Stimulated activated naive CD8-positive, alpha-beta T cell treated with anti-CD3 and anti-CD28 coated beads, Interleukin-15, Interleukin-2, amounts not matched to agents 100 U/mL and 50 U/mL, for 24 hours (primary cell): ENCODE results near the gene ARL8A.
"Not testable (repeated sequence)": the region's sequence is repeated elsewhere in the genome, so short reads cannot be mapped to it uniquely, and the experiment has no call there.

Experiments
- ATAC-seq: fragments of 150-1000 bp; cut with Tn5 transposase; one replicate; pipeline ENCODE4 v1.10.0; 2021
- DNase-seq: peaks from one replicate; pipeline ENCODE4 v3.0.0; 2021

The ARL8A gene

DNA sequence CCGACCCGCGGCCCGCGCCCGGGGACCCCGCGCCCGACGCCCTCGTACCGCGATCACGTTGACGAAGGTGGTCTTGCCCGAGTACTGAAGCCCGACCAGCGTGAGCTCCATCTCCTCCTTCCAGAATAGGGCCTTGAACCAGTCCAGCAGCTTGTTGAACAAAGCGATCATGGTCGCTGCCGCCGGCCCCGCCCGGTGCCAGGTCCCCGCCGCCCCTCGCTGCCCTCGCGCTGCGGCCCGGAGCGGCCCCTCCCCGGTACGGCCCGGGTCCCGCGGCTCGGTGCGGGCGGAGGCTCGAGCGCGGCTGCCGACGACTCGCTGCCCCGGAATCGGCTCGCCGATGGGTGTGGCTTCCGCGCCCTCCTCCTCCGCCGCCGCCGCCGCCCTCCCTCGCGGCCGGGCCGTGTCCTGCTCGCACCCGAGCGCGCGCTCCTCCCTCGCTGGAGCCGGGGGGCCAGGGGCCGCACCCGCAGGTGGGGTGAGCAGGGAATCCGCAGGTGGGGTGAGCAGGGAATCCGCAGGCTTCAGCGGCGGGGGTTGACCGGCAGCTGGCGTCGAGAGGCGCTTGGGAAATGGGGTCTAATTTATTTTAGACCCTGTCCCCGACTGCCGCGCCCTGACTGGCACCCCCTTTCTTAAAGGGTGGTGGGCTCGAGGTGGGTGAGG is at the start of gene ARL8A:
Gene ARL8A (minus strand): TSS at position 336 of the 666 bp plus-strand sequence. CDS start 165 bp downstream, at position 171.
- DNase-seq (peak; percentile 82), ATAC-seq (peak; percentile 64)

DNA sequence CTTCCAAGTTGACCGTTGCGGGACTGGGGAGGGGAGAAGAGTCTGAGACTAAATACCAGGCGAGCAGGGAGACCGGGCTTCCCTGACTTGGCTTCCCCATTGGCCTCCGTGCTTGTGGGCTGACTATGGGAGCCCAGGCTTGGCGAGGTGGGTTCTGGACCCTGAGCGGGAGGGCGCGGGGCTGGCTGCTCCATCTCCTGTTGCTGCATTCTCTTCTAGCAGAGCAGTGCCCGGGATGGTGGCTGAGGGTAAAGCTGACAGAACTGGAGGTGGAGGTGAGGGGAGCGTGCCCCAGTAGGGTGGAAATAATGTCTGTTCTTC is 49.8 kb upstream of the ARL8A start:
- no peak for ATAC-seq

DNA sequence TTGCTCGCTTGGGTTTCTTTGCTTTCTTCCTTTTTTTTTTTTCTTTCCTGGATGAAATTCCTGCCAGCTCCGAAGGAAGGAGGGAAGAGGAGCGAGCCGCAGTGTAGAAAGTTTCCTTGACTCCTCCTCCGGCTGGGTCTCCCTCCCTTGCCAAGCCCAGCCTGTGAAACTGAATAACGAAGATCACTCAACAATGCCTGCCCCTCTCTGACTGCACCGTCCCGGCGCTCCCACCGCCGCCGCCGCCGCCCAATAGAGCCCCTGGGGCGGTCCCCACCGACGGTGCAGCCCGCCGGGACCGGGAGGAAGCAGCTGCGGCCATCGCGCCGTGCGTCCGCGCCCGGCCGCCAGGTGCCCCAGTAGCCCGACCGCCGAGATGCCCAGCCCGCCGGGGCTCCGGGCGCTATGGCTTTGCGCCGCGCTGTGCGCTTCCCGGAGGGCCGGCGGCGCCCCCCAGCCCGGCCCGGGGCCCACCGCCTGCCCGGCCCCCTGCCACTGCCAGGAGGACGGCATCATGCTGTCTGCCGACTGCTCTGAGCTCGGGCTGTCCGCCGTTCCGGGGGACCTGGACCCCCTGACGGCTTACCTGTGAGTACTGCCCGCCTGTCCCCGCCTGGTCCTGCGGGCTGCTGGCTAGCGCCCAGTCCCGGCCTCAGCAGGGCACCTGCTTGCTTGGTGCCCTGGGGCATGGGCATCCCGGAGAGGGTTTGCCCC is 49.2 kb upstream of the ARL8A start, which contains the start of gene LGR6:
Gene LGR6 (plus strand): TSS at position 186 of the 714 bp plus-strand sequence. CDS start 191 bp downstream, at position 377.
- ATAC-seq (no peak), DNase-seq (no peak)

More for the DNA sequence above, 49.8 kb upstream of the ARL8A start:
- DNase-seq, result no peak

DNA sequence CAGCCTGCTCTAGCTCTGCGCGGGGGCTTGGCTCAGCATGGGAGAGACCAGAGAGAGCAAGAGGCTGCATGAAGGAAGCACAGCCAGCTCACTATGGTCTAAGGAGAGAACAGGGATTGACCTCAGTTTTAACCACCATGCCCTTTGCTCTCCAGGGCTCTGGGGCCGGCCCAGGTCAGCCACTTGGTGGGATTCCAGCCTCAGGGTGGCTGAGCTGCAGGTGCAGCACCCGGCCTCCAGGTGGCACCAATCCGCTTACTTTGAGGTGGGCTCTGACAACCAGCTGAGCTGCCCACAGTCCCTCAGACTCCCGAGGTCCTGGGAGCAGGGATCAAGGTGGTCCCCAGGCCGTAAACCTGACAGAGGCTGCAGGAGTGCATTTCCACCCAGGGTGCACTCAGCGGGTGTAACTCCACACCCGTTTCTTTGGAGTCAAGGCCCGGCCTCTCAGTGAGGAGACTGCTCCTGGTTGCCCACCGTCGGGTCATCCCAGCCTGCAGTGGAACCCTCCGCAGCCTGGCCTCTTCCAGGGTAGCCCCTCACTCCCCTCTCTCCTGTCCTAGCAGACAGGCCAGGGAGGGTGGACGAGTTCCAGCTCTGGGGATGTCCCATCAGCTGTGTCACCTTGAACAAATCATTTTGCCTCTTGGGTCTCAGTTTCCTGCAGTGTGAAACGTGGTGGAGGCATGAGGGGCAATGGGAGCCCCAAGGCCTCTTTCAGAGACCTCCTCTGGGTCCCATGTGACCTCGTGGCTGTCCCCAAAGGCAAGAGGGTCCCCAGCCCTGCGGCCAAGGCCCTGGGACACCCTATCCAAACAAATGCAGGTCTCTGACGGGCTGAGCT is 48.5 kb upstream of the ARL8A start:
- DNase-seq (peak; percentile 75), ATAC-seq (peak; percentile 48)

DNA sequence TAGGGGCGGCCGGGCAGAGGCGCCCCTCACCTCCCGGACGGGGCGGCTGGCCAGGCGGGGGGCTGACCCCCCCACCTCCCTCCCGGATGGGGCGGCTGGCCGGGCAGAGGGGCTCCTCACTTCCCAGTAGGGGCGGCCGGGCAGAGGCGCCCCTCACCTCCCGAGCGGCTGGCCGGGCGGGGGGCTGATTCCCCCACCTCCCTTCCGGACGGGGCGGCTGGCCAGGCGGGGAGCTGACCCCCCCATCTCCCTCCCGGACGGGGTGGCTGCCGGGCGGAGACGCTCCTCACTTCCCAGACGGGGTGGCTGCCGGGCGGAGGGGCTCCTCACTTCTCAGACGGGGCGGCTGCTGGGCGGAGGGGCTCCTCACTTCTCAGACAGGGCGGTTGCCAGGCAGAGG is 46.9 kb upstream of the ARL8A start:
- not testable (repeated sequence) for ATAC-seq, DNase-seq

DNA sequence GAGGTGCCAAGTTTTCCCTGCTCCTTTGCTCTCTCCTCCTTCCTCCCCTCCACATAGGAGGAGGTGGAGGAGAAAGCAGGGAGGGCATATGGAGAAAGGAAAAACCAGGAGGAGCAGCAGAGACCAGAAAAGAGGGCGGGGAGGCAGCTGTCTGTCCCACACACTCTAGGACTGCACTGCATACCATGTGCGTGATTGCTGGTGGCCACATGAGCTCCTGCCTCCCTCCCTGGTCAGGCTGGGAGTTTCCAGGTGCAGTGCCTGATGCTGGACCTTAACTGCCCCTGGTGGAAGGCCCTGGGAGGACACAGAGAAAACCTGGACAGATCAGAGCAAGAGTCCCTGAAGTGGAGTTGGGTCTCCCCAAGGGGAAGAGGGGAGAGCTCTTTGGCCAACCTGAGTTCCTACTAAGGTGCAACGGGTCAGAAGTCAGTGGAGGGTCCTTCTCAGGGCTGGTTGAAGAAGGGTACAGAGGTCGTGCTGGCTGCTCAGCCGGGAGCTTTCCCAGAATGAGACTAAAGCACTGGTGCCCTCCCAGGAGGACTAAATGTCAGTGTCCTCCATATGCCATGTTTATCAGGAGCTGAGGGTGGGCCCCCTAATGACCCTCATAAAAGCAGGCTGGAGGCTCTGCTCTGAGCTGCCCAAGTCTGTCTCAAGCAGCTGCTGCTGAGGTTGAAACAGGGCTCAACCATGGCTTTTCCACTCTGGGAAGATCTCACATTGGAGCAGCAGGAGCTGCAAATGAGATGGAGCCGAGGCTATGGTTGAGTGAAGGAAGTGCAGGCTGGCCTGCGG is 45.6 kb upstream of the ARL8A start:
- no peak for ATAC-seq
- DNase-seq, result no peak

DNA sequence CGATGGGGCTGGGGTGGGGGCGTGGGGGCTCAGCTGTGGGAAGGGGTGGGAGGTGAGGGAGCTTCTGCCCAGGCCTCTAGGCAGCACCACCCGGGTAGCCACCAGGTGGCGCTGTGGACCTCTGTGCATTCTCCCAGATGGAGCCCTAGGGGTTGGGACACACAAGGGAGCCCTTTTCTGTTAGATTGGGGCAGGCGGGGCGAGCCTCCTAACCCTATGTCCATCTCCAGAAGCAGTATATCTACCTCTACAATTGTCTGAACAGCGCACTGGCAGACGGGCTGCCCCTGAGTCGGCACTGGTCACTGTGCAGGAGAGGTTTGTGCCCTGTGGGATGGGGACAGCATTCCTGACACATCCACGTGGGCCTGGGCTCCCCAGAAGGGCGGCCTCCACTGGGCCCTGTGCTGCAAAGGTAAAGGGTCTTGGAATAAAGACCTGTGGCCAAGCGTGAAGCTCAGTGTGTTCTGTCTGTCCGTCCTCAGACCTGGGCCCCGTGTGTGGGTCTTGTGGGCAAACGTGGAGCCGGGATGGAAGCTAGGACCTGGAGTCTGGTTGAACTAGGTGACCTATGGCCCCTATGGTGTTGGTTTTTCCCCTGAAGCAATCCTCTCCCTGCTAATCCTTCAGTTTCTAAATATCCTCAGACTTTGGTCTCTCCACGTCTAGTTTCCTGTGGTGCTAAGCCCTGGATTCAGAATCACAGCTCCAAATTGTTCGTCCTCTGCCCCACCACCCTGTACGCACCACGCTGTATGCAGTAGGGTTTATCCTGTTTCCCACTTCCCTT is 44.7 kb upstream of the ARL8A start:
- ATAC-seq (peak; percentile 56), DNase-seq (peak; percentile 89)

DNA sequence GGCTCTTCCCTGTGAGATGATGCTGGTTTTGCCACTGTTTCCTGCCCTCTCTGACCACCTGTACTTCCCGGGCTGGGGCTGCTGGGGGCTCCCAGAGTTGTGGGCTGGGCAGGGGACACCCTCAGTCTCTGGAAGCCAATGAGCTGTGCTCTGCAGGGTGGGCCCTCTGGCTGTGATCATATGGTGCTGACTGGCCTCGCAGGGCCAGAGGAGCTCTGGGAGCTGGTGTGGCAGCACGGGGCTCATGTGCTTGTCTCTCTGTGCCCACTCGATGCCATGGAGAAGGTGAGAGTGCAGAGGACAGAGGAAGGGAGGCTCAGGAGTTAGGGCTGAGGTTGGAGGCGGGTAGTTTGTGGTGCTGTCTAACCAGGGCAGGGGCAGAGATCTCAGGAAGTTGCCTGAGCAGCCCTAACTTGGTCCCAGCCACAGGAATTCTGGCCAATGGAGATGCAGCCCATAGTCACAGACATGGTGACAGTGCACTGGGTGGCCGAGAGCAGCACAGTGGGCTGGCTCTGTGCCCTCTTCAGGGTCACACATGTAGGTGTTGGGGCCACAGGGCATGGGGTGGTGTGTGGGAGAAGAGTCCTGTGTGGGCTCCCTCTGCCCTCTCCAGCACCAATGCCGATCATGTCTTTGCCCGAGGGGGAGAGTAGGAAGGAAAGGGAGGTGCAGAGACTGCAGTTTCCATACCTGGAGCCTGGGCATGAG is 43.3 kb upstream of the ARL8A start:
- ATAC-seq, result no peak
- no peak for DNase-seq

DNA sequence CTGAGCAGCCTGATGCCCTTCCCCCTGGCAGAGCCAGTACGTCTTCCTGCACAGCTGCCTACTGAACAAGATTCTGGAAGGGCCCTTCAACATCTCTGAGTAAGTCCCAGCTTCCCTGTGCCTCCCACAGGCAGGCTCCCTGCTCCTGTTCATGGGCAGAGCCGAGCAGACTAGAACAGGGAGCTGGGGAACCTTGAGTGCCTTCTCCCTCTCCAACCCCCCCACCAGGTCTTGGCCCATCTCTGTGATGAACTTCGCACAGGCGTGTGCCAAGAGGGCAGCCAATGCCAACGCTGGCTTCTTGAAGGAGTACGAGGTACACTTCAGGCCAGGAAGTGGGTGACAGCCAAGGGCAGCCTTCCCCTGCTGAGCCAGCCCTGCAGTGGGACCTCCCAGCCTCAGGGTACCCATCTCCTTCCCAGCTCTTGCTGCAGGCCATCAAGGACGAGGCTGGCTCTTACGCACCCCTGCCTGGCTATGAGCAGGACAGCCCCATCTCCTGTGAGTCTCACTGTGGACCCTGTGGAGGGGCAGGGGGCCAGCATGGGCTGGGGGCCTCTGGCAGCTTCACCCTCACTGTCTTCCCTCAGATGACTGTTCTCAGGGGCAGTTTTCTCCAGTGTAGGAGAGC is 42.6 kb upstream of the ARL8A start:
- no peak for ATAC-seq
- no peak for DNase-seq

DNA sequence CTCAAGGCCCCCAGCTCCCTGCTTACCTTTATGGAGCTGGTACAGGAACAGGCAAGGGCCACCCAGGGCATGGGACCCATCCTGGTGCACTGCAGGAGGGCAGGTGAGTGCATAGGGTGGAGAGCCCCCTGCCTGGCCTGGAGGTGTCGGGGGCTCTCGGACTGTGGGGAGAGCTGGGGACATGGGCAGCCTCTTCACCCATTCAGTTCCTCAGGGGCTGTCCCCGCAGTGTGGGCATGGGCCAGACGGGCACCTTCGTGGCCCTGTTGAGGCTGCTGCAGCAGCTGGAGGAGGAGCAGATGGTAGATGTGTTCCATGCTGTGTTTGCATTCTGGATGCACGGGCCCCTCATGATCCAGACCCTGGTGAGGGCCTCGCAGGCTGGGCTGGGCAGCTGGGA is 41.8 kb upstream of the ARL8A start:
- no peak for ATAC-seq
- no peak for DNase-seq

DNA sequence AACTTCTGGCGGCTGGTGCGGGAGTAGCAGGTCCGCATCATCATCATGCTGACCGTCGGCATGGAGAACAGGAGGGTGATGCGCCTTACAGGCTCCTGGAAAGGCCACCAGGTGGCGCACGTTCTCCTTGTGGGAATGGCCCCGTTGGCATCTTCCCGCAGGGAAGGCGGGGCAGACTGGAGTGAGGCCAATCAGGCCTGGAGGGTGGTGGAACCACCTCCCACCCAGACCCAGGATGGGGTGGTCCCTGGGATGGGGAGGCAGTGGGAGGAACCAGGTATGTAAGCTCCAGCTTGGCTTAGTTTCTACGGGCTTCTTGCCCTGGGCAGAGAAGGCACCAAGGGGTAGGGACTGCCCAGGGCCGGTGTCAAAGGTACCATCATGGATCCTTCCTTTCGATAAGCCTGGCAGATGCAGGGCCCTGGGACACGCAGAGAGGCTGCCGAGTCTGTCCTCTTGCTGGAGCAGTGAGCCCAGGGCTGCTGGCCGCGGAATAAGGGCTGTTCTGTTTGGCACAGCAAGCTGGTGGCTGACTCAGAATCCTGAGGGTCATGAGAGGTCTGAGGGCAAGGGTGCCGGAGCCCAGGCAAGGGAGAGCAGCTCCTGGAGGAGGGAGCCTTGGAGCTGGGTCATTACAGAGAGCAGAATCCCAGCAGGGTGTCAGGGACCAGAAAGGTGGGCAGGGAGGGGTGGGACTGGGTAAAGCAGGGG is 40.4 kb upstream of the ARL8A start:
- DNase-seq (peak; percentile 90), ATAC-seq (peak; percentile 67)

DNA sequence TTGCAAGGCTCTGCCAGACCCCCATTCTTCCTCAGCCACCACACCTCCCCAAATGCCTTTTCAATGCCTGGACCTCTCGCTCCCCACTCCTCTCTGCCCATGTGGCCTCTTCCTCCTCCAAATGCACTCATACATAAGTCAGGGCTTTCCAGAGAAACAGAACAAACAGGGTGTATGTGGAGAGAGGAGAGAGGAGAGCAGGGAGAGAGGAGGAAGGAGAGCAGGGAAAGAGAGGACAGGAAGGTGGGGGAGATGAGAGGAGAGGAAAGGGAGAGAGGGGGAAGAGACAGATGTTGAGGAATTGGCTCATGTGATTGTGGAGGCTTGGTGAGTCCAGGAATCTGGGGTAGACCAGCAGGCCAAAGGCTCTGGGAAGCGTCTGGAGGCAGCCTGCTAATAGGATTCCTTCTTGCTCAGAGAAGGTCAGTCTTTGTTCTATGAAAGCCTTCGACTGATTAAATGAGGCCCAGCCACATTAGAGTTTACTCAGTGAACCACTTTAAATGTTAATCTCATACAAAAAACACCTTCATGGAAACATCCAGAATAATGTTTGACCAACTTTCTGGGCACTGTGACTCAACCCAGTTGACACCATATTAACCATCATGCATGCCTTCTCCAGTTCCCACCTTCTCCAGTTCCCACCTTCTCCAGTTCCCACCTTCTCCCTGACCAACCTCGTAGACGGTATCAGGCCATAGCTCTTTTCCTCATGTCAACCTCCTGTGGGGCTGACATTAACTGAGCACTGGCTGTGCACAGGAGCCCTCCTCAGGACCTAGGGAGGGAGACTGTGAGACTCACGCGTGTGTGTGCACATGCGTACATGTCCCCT is 37.7 kb upstream of the ARL8A start:
- DNase-seq (no peak), ATAC-seq (no peak)

DNA sequence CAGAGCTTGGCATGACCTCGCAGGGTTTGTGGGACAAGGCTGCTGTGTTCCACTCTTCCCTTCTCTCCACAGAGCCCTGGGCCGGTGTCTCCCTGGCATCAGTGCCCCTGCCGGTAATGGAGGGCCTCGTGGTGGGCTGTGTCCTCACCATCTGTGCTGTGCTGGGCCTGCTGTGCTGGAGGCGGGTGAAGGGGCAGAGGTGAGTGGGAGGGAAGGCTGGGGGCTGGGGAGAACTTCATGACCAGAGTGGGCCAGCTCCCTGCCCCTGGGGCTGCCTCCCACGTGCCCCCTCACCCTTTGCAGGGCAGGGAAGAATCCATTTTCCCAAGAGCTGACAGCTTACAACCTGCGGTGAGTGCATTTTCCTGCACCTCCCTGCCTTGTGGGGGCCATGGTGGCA is 37.0 kb upstream of the ARL8A start:
- DNase-seq, result no peak
- ATAC-seq, result no peak

DNA sequence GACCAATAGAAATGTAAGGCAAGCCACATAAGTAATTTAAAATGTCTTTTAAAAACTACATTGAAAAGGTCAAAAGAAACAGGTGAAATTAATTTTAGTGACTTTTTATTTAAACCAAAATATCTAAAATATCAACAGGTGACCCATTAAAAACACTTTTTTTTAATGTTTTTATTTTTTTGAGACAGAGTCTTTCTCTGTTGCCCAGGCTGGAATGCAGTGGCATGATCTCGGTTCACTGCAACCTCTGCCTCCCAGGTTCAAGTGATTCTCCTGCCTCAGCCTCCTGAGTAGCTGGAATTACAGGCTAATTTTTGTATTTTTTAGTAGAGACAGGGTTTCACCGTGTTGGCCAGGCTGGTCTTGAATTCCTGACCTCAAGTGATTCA is 36.2 kb upstream of the ARL8A start:
- DNase-seq, ATAC-seq: not testable (repeated sequence)

DNA sequence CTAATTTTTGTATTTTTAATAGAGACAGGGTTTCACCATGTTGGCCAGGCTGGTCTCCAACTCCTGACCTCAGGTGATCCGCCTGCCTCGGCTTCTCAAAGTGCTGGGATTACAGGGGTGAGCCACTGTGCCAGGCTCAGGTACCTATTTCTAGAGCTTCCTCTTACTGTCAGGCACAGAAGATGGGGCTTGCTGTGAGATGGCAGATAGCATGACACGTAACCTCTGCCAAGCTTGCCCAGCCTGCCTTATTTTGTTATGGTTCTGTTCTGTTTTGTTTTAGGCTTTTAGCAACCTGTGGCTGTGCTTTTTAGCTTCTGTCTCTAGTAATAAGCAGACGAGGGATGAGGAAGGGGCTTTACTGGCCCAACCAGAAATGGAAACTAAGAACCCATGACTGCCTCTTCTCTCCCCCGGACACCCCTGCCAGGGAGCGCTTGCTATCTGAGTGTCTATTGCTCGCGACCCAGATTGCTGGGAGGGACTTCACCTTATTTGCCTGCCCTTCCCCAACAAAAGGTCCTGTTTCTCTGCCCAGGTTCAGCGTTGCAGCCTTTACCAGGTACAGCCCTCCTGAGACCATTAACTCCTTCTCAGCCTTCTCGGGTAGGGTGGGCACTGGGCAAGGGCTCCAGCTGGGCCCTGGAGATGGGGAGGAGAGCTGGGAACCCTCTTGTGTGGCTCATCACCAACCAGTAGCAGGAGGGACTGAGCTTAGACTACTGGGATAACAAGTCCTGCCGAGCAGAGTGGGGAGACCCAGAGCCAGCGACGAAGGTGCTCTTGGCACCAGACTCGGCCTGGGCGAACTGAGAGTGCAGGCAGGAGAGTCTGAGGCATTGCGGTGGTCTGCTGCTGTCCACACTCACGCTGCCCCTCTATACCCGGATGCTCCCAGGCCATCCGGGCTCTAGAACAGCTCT is 35.6 kb upstream of the ARL8A start:
- DNase-seq (no peak), ATAC-seq (no peak)

DNA sequence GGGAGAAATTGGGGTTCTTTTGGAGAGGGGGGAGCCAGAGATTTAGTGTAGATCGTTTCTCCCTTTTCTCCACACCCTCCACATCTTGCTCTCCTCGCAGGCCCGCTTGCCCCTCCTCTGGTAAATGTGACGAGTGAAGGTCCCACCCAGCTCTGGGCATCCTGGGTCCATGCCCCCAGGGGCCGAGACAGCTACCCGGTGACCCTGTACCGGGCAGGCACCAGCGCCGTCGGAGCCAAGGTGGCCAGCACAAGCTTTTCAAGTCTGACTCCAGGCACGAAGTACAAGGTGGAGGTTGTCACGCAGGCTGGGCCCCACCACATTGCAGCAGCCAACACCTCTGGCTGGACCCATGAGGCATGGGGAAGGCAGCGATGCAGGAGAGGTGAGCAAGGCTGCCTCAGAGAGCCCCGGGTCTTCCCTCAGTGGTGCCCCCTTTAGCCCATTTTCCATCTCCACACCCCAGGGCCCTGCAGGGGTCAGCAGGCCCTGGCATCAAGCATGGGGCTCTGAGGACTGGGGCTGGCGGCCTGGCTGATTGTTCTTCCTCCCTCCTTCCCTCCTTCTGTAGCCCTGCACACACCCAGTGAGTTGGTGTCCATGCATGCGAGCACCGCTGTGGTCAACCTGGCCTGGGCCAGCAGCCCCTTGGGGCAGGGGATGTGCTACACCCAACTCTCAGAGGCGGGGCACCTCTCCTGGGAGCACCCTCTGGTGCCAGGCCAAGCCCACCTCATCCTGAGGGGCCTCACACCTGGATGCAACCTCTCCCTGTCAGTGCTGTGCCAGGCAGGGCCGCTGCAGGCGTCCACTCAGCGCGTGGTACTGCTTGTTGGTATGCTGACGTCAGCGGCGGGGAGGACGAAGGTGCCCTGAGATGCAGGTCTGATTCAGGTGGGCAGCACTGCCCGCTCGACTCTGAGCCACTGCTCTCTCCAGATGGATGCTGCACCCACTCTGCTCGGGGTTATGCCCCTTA is 32.7 kb upstream of the ARL8A start:
- DNase-seq (no peak), ATAC-seq (no peak)
